Progenitor cell of endocrine pancreas (in vitro differentiated cells): ENCODE results near the gene NCOA1. TPM values are rescaled to one million over a fixed set of nuclear protein-coding genes. Genes with fewer than 3 reads are reported as not detected.
A peak's percentile ranks its signal among the peaks of the same experiment; 100 is the strongest.

Experiments
- DNase-seq: peaks from one replicate; pipeline ENCODE4 v3.0.0; 2021; ENCODE audit warnings: low spot score; ENCODE audit not compliant: unreplicated experiment
- H3K27ac Mint-ChIP-seq: 2 replicates; pipeline ENCODE4 v1.8.0; 2021; ENCODE audit warnings: mild to moderate bottlenecking, moderate library complexity, mixed read lengths
- H3K27me3 Mint-ChIP-seq: 2 replicates; pipeline ENCODE4 v1.8.0; 2021; ENCODE audit warnings: mixed read lengths
- H3K36me3 Mint-ChIP-seq: 2 replicates; pipeline ENCODE4 v1.8.0; 2022; ENCODE audit warnings: mixed read lengths; ENCODE audit not compliant: insufficient read depth
- H3K4me1 Mint-ChIP-seq: 2 replicates; pipeline ENCODE4 v1.8.0; 2021; ENCODE audit warnings: low read depth, mixed read lengths
- H3K4me3 Mint-ChIP-seq: 2 replicates; pipeline ENCODE4 v1.8.0; 2021; ENCODE audit warnings: low read depth, mild to moderate bottlenecking, moderate library complexity, mixed read lengths
- H3K9me3 Mint-ChIP-seq: 2 replicates; pipeline ENCODE4 v1.8.0; 2021; ENCODE audit warnings: low read depth, mixed read lengths
- CTCF ChIP-seq: fragments of 200-600 bp; sonication (generic); IDR thresholded peaks from one replicate; pipeline ENCODE4 v1.5.0; 2021; ENCODE audit warnings: antibody characterized with exemption, mild to moderate bottlenecking; ENCODE audit not compliant: unreplicated experiment
- total RNA-seq: library from RNA; stranded (reverse); gene quantifications from 2 replicates; pipeline ENCODE4 v1.2.1, GENCODE V29; 2021

Gene NCOA1
- total RNA-seq, 1 donor from 2014 or later = 32.3 TPM

- Mint-ChIP-seq H3K4me1 (peaks cover 18% of the 10 kb centered on the region), H3K9me3 (no peaks in the 10 kb centered on the region), H3K4me3 (no peak overlapping the region), H3K27me3 (no peaks in the 10 kb centered on the region), H3K36me3 (peaks cover 11% of the 10 kb centered on the region), H3K27ac (peak overlapping the region; percentile 46)
- DNase-seq = no peak
- no peak for TF ChIP-seq CTCF
These were observed 322.7 kb downstream of the NCOA1 start for GRCh38 chr2:24813691-24814137.

- Mint-ChIP-seq H3K27me3 (no peaks in the 10 kb centered on the region), H3K4me3 (no peak overlapping the region), H3K9me3 (no peaks in the 10 kb centered on the region), H3K36me3 (peaks cover 11% of the 10 kb centered on the region), H3K27ac (no peak overlapping the region), H3K4me1 (peaks cover 18% of the 10 kb centered on the region)
- TF ChIP-seq CTCF = no peak
- DNase-seq = no peak
These were observed 323.5 kb downstream of the NCOA1 start for GRCh38 chr2:24814516-24814915.

DNA sequence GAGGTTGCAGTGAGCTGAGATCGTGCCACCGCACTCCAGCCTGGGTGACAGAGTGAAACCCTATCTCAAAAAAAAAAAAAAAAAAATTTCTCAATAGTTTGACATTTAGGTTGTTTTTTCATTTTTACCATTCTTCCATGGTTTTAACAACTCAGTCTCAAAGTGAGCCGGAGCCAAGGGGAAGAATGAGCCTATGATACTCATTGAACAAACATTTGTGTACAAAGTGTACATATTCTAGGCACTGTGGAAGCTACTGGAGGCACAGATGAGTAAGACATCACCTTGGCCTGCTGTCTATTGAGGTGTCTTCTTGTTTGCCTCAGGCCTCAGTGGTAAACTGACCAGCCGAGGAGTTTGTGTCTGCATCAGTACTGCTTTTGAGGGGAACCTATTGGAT, 324.1 kb downstream of the NCOA1 start:
- peaks cover 18% of the 10 kb centered on the region for H3K4me1 Mint-ChIP-seq
- no peak for DNase-seq
- no peak for TF ChIP-seq CTCF
- H3K9me3 Mint-ChIP-seq = no peaks in the 10 kb centered on the region
- no peak overlapping the region for H3K27ac Mint-ChIP-seq
- H3K4me3 Mint-ChIP-seq = no peak overlapping the region
- H3K27me3 Mint-ChIP-seq = no peaks in the 10 kb centered on the region
- H3K36me3 Mint-ChIP-seq = peaks cover 11% of the 10 kb centered on the region

DNA sequence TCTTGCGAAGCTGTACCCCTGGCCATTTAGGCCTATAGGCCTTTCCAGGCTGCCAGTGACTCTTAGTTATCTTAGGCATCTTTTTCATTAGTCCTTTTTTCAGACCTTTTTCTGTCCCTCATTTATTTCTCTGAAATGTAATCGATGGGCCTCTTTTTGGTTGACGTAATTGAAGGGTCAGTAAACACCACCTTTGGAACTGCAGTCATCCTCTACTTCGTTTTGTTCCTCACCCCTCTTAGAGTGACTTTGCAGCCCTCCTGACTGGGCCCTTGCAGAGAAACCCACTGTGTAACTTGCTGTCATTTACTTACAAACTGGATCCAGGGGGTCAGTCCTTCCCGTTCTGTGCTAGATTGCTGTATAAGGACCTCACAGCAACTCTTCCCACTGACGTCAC, 325.4 kb downstream of the NCOA1 start:
- TF ChIP-seq CTCF = no peak
- Mint-ChIP-seq H3K27me3 (no peaks in the 10 kb centered on the region), H3K4me3 (no peak overlapping the region), H3K4me1 (peaks cover 18% of the 10 kb centered on the region), H3K27ac (peak overlapping the region; percentile 87), H3K9me3 (no peaks in the 10 kb centered on the region), H3K36me3 (peaks cover 11% of the 10 kb centered on the region)
- DNase-seq = no peak

- Mint-ChIP-seq H3K9me3 (no peaks in the 10 kb centered on the region), H3K27me3 (no peaks in the 10 kb centered on the region), H3K36me3 (peaks cover 10% of the 10 kb centered on the region), H3K4me3 (no peak overlapping the region), H3K27ac (peak overlapping the region; percentile 87), H3K4me1 (peaks cover 18% of the 10 kb centered on the region)
- DNase-seq = no peak
- TF ChIP-seq CTCF = no peak
These were observed 325.8 kb downstream of the NCOA1 start for GRCh38 chr2:24816884-24817283.
